Frontal cortex (tissue), 4 donors: Measurements from ENCODE around the gene GARIN5B. TPM values are rescaled to one million over a fixed set of nuclear protein-coding genes. Genes with fewer than 3 reads are reported as not detected.

ENCODE experiments used
- DNase-seq, 2 donors: peaks; one replicate each; pipeline ENCODE4 v3.0.0; 2012; ENCODE audit warnings: low spot score in 2 of 2
- FAIRE-seq: peaks from 2 replicates; lab custom pipeline; 2012; peaks lifted over from hg19 to GRCh38; lab: Jason Lieb, UNC
- total RNA-seq: library from RNA; depleted of rRNA; stranded (reverse); fragments of >200 nt; gene quantifications from one replicate; pipeline ENCODE4 v1.2.3, GENCODE V29; 2014
- donor health status: control.
- donor health status: control.
- donor health status: control.

GARIN5B gene
- total RNA-seq, 1 donor from 2014 or later = not detected

GRCh38 chr19:55308281-55308680 lies 54.8 kb downstream of the GARIN5B start:
- FAIRE-seq (no peak), DNase-seq (no peak)

DNA sequence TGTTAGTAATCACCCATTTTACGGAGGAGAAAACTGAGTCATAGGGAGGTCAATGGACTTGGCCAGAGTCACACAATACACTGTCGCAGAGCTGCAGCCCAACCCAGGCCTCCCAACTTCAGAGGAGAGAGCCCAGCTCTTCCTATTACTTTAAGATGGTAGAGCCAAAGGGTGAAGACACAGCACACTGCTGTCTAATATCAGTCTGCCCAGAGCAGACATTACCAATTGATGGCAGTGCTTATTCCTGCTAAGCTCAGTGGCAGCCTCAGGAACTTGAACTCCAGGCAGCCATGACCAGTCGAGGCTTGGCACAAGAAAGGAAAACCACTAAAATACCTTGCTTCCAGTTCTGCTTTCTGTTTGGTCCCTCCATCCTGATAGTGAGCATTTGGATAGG lies 56.3 kb downstream of the GARIN5B start:
- no peak for DNase-seq
- FAIRE-seq = no peak

DNA sequence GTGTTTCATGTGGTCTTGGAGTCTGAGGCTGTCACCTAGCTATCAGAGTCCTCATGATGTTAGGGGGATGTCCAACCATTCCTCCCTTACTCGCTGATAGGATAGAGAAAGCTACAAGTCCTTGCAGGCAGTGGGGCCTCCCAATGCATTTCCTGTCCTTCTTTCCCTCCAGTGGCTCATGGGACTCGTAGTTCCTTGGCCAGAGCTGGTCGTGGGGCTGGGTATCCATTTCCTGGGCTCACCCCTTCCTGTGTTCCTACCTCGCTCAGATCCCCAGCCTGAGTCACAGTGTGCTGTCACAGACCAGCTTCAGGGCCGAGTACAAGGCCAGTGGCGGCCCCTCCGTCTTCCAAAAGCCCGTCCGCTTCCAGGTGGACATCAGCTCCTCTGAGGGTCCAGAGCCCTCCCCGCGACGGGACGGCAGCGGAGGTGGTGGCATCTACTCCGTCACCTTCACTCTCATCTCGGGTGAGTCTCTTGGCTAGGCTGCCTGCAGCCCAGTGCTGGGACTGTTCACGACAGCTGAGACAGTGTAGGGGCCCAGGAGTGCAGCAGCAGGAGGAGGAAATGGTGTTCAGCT lies 57.0 kb downstream of the GARIN5B start:
- DNase-seq (no peak), FAIRE-seq (no peak)

GRCh38 chr19:55305491-55305890 lies 57.6 kb downstream of the GARIN5B start:
- DNase-seq (peak; percentile 67 to 74), FAIRE-seq (no peak)

DNA sequence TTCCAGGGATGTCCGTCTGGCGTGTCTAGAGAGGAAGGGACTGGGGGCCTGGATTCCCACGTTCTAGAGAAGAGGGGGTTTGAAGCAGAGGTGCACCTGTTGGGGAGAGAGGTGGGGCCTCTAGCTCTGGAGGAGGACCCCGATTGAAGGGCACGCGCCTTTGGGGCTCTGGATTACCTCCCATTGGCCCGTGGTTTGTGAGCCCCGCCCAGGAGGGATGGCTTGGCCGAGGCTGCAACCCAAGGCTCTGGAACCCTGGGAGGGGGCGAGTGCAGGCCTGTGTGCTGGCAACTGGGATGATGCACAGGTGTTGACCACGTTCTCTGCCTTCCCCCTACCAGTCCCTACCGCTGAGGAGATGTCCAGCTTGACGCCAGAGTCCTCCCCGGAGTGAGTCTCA lies 58.1 kb downstream of the GARIN5B start:
- DNase-seq (no peak), FAIRE-seq (no peak)

Other genes starting within 250 kb of the GARIN5B start
- gene PPP1R12C, start 245.6 kb downstream of the GARIN5B start, total RNA-seq = 16.7 TPM
- 2.4 TPM for gene TNNT1, start 214.1 kb downstream of the GARIN5B start, total RNA-seq
- gene TNNI3, start 205.5 kb downstream of the GARIN5B start, total RNA-seq = 0.41 TPM
- gene DNAAF3, start 196.6 kb downstream of the GARIN5B start, total RNA-seq = not detected
- 33.0 TPM for gene SYT5, start 183.0 kb downstream of the GARIN5B start, total RNA-seq
- gene PTPRH, start 153.8 kb downstream of the GARIN5B start, total RNA-seq = 0.41 TPM
- 0.82 TPM for gene TMEM86B, start 134.5 kb downstream of the GARIN5B start, total RNA-seq
- gene PPP6R1, start 104.2 kb downstream of the GARIN5B start, total RNA-seq = 11.0 TPM
- 28.9 TPM for gene HSPBP1, start 83.2 kb downstream of the GARIN5B start, total RNA-seq
- gene BRSK1, start 79.3 kb downstream of the GARIN5B start, total RNA-seq = 81.1 TPM
- gene TMEM150B, start 37.9 kb downstream of the GARIN5B start, total RNA-seq = not detected
- 5.7 TPM for gene KMT5C, start 23.4 kb downstream of the GARIN5B start, total RNA-seq
- under 0.01 TPM for gene COX6B2, start 8.5 kb downstream of the GARIN5B start, total RNA-seq
- gene IL11, start 7.2 kb upstream of the GARIN5B start, total RNA-seq = 0.41 TPM
- not detected for gene TMEM190, start 13.6 kb upstream of the GARIN5B start, total RNA-seq
- 0.41 TPM for gene TMEM238, start 21.0 kb upstream of the GARIN5B start, total RNA-seq
- gene RPL28, start 22.7 kb upstream of the GARIN5B start, total RNA-seq = 112 TPM
- 28.9 TPM for gene UBE2S, start 44.5 kb upstream of the GARIN5B start, total RNA-seq
- gene SHISA7, start 80.0 kb upstream of the GARIN5B start, total RNA-seq = 4.5 TPM
- gene ISOC2, start 98.4 kb upstream of the GARIN5B start, total RNA-seq = 12.2 TPM
- not detected for gene C19orf85, start 101.5 kb upstream of the GARIN5B start, total RNA-seq
- gene ZNF628, start 113.4 kb upstream of the GARIN5B start, total RNA-seq = 0.41 TPM
- gene NAT14, start 121.9 kb upstream of the GARIN5B start, total RNA-seq = 18.8 TPM
- under 0.01 TPM for gene SSC5D, start 125.2 kb upstream of the GARIN5B start, total RNA-seq
- gene SBK2, start 173.9 kb upstream of the GARIN5B start, total RNA-seq = 0.41 TPM
- gene SBK3, start 182.3 kb upstream of the GARIN5B start, total RNA-seq = not detected
- 3.7 TPM for gene ZNF579, start 217.6 kb upstream of the GARIN5B start, total RNA-seq
- 3.3 TPM for gene FIZ1, start 236.3 kb upstream of the GARIN5B start, total RNA-seq
- 2.9 TPM for gene ZNF524, start 237.0 kb upstream of the GARIN5B start, total RNA-seq
- gene ZNF865, start 242.4 kb upstream of the GARIN5B start, total RNA-seq = 1.2 TPM